HCT116 (cell line): ENCODE data around the gene M1AP.

Experiments
- CBX3 ChIP-seq: IDR thresholded peaks from 2 replicates; pipeline ENCODE4 v1.6.1; 2012; ENCODE audit warnings: low read depth
- CEBPB ChIP-seq: IDR thresholded peaks from 2 replicates; pipeline ENCODE4 v1.6.1; 2012; ENCODE audit warnings: low read depth
- RAD21 ChIP-seq: IDR thresholded peaks from 2 replicates; pipeline ENCODE4 v1.6.1; 2012; ENCODE audit warnings: low read depth, mild to moderate bottlenecking

GRCh38 chr2:74531666-74532065, 116.5 kb downstream of the M1AP start:
- TF ChIP-seq CBX3 (no peak), CEBPB (no peak), RAD21 (no peak)
